Skeletal muscle cell (primary cell): Measurements from ENCODE around the gene CYTH4.
A peak's percentile ranks its signal among the peaks of the same experiment; 100 is the strongest.
"Not testable (repeated sequence)": the region's sequence is repeated elsewhere in the genome, so short reads cannot be mapped to it uniquely, and the experiment has no call there.

Source experiments
- DNase-seq: peaks from one replicate; pipeline ENCODE4 v3.0.0-alpha.2; 2010; ENCODE audit warnings: low read depth
- H3K4me3 ChIP-seq: 2 replicates; pipeline ENCODE4 v1.5.1; 2011; ENCODE audit warnings: low read depth, mild to moderate bottlenecking, control low read depth, low read length, moderate library complexity

Gene CYTH4

DNA sequence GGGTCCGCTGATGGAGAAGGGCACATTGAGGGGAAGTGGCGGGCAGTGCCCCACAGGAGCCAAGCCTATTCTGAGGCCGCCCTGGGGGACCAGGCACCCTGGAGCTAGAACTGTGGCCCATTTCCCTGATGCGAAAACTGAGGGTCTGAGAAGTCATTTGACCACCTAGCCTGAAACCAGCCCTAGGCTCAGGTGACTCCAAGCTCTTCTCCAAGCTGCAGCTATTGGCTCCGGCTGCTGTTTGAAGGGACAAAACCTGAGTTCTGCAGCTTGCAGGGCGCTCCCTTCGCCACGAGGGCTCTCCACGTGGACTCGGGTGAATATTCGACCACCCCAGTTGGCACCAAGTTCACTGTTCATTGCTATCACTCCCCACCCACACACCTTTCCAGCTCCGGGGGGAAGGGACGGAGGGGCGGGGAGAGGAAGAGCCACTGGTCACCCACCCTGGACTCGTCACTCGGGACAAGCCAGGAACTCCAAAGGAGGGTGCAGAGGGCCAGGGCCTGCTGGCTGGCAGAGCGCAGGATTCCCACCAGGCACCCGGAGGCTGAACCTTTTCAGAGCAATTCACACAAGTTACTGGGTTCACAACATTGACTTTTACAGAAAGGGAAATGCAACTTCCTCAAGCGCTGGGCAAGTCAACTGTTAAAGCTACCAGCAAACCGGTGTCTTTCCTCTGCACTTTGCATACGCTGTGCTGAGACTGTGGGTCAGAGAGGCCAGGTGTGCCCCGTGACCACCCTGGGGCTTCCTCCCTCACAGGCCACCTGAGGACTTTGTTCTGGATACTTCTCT, 37.2 kb upstream of the CYTH4 start:
- H3K4me3 ChIP-seq, result no peak overlapping the region
- no peak for DNase-seq

DNA sequence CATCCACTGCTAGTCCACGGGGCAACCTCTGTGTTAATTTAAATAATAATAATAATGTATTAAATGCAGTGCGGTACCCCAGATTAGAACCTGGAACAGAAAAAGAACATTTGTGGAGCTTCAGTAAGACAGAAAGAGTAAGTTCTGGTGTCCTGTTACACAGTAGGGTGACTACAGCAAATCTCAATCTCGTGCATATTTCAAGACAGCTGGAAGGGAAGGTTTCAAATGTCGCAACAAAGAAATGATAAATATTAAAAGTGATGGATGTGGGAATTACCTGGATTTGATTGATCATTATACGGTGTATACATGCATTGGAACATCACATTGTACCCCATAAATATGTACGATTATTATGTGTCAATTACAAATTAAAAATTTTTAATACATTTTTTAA, 36.6 kb upstream of the CYTH4 start:
- no peak overlapping the region for H3K4me3 ChIP-seq
- DNase-seq, result no peak

DNA sequence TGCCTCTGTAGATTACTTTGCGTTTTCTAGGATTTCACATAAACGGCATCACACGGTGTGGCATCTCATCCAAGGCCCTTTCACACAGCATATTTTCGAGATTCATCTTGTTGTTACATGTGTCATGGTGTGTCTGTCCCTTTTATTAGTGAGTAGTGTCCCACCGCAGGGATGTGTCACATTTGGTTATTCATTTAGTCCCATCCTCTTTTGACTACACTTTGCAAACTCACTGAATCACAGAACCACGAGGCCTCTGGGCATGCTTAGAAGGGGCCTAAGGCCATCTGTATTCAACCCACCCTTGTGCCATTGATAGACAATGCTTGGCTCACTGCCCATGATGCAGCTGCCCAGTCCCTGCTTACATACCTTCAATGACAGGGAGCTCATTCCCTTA, 34.1 kb upstream of the CYTH4 start:
- no peak overlapping the region for H3K4me3 ChIP-seq
- no peak for DNase-seq

DNA sequence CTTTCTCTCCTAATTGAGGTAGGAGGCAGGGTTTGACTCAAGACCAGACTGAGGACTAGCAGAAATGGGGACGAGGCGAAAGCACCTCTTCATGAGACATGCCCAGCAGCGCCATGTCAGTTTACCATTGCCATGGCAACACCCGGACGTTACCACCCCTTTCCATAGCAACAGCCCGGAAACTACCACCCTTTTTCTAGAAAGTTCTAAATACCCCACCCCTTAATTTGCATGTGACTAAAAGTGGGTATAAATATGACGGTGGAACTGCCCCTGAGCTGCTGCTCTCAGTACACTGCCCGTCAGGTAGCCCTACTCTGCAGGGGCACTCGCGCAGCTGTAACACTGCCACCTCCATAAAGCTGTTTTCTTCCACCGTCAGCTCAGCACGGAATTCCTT, 32.3 kb upstream of the CYTH4 start:
- no peak for DNase-seq
- no peak overlapping the region for H3K4me3 ChIP-seq

DNA sequence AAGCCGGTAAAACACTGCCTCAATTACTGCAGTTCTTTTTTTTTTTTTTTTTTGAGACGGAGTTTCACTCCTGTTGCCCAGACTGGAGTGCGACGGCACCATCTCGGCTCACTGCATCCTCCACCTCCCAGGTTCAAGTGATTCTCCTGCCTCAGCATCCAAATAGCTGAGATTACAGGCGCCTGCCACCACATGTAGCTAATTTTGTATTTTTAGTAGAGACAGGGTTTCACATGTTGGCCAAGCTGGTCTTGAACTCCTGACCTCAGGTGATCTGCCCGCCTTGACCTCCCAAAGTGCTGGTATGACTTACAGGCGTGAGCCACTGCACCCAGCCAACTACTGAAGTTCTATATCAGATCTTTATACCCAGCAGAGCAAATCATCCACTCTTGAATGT, 30.5 kb upstream of the CYTH4 start:
- not testable (repeated sequence) for H3K4me3 ChIP-seq, DNase-seq

DNA sequence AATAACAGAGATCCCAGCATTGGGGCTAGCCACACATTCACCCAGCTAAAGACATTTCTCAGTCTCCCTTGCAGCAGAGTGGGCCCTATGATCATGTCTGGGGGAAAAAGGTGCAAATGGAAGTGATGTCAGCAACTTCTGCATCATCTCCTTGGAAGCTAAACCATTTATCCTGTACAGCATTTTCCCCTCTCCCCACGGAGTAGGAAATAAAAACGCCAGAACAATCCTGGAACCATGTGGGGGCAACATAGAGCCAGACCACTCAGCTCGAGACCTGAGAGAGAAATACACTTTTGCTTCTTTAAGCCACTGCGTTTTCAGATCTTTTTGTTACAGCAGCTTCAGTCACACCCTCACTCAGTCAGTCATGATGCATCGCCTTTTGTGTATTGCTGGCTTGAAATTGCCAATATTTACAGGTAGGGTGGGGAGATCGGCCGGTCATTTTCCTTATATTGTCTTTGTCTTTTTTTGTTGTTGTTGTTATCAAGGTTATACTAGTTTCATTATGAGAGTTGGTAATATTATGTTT, 29.1 kb upstream of the CYTH4 start:
- DNase-seq, result no peak
- no peak overlapping the region for H3K4me3 ChIP-seq

DNA sequence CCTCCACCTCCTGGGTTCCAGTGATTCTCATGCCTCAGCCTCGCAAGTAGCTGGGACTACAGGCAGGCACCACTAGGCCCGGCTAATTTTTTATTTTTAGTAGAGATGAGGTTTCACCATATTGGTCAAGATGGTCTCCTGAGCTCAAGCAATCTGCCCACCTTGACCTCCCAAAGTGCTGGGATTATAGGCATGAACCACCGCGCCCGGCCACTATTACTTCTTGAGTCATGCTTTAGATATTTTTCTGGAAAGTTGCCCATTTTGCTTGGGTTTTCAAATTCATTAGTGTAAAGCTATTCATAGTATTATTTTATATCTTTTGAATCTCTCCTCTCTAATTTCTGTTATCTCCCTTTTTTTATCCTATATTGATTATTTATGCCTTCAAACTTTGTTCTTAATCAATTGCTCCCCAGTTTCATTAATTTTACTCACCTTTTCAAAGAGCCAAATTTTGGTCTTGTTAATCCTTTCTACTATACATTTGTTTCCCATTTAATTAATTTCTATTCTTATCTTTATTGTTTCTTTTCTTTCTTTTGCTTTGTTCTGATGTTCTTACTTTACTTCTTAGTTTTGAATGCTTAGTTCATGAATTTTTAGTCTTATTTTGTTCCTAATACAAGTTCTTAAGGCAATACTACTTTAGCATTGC, 28.0 kb upstream of the CYTH4 start:
- H3K4me3 ChIP-seq, result no peak overlapping the region
- peak; percentile 36 for DNase-seq

DNA sequence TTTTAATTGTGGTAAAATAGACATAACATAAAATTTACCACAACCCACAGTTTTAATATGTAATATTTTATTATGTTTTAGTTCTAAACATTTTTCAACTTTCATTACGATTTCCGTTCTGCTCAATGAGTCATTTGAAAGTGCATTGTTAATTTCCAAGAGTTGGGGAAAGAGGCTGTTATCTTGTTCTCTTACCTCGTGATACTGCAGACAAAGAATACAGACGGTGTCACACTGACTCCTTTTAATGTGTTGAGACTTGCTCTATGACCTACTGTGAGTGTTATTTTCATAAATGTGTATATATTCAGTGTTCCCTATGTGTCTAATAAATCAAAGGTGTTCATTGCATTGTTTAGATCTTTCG, 27.5 kb upstream of the CYTH4 start:
- DNase-seq, result no peak
- no peak overlapping the region for H3K4me3 ChIP-seq

DNA sequence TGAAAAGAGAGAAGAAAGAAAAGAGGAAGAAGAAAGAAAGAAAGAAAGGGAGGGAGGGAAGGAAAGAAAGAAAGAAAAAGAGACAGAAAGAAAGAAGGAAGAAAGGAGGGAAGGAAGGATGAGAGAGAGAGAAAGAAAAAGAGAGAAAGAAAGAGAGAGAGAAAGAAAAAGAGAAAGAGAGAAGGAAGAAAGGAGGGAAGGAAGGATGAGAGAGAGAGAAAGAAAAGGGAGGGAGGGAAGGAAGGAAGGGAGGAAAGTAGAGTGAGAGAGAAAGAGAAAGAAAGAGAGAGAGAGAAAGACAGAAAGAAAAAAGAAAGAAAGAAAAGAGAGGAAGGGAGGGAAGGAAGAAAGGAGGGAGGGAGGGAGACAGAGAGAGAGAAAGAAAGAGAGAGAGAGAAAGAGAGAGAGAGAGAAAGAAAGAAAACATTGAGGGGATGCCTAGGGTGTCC, 26.7 kb upstream of the CYTH4 start:
- DNase-seq, result no peak
- no peak overlapping the region for H3K4me3 ChIP-seq

DNA sequence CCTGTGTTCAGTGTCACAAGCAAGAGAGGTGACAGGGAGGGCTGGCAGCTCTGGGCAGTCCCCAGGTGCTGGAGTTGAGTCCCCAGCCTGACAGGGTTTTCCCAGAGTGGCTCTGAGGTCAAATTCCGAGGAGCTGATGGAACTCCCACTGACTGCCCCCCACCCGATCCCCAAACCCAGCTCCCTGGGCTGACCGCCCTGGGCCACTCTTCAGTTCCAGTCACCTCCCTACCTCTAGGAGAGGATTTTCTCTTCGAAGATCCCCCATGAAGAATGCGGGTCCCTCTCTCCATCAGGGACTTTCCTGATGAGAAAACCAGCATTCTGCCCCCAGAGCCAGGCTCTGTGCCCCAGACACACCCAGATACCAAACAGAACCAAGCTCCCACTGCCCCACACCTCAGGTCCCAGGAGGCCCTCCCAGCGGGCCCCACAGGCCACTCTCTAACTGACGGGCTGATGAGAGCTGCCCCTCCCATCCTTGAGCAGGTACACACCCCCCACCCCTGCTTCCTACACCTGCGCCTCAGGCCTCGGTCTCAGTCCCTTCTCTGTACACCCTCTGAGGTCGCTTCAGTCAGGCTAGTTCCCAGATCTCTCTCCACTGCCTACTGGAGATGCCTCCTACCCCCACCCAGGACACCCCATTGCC, 26.1 kb upstream of the CYTH4 start:
- DNase-seq, result no peak
- no peak overlapping the region for H3K4me3 ChIP-seq

DNA sequence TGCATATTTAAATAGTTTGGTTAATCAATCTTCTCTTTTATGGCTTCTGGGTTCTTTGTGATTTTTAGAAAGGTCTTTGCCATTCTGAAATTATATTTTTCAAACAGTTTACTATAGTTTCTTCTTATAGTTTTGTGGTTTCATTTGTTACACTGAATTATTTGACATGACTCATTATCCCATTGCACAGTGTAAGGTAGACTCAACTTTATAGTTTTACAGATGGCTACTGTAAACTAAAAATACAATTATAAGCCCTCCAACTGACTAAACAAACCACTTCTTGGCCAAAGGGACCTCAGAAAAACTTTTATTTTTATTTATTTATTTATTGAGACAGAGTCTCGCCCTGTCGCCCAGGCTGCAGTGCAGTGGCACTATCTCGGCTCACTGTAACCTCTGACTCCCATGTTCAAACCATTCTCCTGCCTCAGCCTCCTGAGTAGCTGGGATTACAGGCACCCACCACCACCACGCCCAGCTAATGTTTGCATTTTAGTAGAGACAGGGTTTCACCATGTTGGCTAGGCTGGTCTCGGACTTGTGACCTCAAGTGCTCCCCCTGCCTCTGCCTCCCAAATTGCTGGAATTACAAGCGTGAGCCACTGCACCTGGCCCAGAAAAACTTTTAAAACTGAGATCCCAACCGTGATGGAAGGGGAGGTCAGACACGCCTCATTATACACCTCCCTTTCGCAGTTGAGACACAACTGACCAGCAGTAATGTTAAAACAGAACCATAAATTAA, 24.1 kb upstream of the CYTH4 start:
- no peak overlapping the region for H3K4me3 ChIP-seq
- no peak for DNase-seq

DNA sequence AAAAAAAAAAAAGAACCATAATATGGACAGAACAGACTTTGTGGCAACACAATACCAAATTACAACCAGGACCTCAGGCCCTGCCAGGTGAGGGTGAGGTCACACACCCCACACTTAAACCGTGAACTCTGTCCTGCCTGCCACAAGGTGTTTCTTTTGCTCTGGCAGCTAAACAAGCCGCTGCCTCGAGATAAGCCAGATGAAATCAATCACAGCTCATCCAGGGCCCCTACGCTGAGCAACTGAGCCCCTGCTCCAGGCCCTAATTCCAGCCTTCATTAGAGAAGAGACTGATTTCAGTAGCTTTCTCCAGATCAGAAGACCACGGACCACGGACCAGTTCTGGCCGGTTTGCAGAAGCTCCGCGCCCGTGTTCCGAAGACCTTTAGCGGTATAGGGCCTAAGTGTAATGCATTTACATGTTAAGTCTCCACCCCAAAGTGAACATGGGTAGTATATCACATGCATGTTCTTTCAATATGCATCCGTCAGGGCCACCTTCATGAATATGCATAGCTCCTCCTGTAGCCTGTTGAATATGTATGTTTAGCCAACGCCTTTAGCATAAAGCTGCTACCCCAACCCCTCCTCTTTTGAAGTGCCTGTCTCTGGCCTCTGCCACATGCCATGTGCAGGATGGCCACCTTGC, 23.4 kb upstream of the CYTH4 start:
- no peak for DNase-seq
- H3K4me3 ChIP-seq, result no peak overlapping the region

DNA sequence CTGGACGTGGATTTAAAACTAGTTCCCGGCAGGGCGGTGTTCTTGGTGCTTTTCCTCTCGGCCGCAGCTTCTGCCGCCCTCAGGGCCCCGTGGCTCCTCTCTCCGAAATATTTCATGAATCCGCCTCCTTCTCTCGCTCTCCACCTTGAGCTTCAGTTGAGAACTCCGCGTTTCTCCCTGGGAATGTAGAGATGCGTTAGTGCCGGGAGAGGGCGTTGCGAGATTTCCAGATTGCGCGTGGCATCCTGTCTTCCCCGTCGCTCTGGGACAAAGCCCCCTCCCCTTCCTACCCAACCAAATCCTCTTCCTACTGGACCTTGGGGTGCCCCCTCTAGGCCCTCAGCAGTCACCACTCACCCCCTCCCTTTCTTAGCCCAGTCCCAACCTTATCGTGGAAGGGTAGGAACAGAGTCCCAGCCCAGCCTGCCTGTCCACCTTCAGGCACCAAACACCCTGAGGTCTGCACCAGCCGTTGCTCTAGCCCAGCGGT, 22.7 kb upstream of the CYTH4 start:
- DNase-seq, result no peak
- H3K4me3 ChIP-seq, result no peak overlapping the region

DNA sequence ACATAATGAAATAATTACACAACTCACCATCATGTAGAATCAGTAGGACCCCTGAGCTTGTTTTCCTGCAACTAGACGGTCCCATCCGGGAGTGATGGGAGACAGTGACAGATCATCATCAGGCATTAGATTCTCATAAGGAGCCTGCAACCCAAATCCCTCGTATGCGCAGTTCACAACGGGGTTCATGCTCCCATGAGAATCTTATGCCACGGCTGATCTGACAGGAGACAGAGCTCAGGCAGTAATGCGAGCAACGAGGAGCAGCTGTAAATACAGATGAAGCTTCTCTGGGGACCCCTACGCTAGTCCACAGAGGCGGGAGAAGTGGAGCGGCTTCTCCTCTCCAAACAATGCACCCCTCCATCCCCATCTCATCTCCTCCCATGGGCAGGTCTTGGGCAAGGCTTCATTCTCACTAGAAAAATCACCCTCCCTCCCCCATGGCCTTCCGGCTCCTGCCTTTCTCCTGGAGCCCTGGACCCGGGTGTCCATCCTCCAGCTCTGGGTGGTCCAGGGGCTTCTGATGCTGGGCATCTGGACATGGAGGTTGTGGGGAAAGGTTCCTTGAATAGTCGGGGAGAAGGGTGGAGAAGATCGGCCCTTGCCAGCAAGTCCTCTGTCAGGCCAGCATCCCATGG, 22.0 kb upstream of the CYTH4 start:
- DNase-seq, result no peak
- H3K4me3 ChIP-seq, result no peak overlapping the region

DNA sequence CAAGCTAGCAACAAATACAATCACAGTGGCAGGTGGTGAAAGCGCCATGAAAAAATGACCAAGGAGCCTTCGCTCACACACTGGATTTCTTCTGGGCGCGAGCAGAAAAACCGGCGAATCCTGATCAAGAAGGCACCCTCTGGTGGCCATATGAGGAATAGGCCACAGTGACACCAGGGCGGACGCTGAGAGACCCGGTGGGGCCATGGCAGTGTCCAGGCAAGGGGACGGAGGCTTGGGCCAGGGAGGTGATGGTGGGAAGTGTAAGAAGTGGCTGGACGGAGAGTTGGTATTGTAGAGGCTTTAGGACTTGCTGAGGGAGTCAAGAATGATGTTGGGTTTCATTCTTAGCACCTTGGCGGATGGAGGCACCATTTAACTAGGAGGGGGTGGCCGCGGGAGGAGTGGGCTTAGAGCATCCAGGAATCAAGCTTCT, 21.4 kb upstream of the CYTH4 start:
- H3K4me3 ChIP-seq, result no peak overlapping the region
- no peak for DNase-seq

DNA sequence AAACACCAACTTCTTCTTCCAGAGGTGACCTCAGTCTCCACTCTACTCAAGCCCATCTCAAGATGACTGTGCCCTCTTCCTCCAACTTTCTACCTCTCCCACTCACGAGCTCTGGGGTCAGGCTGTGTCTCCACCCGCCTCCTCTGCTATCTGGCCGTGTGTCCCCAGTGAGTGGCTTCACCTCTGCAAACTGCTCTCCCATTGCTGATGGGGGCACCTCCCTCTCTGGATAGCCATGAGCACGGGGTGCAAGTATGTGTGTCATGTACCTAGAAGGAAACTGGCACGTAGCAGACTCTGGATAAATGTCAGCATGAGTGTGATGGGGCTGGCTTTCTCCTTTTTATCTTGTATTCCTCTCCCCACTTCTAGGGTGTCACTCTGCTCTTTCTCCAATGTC, 20.0 kb upstream of the CYTH4 start:
- DNase-seq, result no peak
- H3K4me3 ChIP-seq, result no peak overlapping the region

DNA sequence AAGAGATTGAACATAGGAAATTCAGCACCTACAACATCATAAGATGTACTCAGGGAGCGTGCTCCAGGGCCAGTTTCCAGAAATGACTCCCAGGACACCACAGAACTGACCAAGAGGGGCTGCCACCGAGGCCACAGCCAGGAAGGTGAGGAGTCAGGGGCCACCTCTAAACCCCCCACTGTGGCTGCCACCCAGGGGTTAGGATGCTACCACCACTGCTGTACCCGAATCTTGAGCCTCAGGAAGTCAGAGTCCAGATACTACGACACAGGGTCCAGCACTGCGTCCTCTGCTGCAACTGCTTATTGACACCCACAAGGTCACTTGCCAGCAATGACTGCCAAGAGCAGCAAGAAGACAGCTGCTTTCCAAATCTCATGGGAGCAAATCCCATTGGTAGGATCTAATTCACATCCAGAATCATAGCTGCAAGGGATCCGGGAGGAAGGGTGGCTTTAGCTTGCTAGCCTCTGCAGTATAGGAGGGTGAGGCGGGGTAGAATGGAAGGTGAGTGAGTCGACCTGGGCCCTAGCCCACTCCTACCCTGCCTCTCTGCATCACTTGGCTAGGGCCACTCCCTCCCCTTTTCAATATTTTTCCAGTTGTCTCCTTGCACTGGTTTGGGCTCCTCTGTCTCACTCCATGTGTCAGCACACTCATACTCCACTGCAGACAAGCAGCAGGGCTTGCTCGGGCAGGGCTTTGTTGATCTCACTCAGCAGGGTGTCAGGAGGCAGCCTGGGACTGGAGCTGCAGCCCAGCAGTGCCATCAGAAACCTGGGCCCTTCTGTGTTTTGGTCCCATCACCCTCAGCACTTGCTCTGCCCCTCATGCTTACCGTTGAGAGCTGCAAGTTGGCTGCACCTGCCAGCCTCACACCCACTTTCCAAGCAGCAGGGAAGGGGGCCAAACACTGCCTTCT, 18.1 kb upstream of the CYTH4 start:
- H3K4me3 ChIP-seq, result no peak overlapping the region
- DNase-seq, result no peak
